NCI-H2227 (cell line): ENCODE measurements around the gene COX7A2L.
"Not testable (repeated sequence)": the region's sequence is repeated elsewhere in the genome, so short reads cannot be mapped to it uniquely, and the experiment has no call there.

Experiments
- DNase-seq: peaks from one replicate; lab custom pipeline; 2025; ENCODE audit not compliant: unreplicated experiment; lab: John Stamatoyannopoulos, UW

COX7A2L gene

DNA sequence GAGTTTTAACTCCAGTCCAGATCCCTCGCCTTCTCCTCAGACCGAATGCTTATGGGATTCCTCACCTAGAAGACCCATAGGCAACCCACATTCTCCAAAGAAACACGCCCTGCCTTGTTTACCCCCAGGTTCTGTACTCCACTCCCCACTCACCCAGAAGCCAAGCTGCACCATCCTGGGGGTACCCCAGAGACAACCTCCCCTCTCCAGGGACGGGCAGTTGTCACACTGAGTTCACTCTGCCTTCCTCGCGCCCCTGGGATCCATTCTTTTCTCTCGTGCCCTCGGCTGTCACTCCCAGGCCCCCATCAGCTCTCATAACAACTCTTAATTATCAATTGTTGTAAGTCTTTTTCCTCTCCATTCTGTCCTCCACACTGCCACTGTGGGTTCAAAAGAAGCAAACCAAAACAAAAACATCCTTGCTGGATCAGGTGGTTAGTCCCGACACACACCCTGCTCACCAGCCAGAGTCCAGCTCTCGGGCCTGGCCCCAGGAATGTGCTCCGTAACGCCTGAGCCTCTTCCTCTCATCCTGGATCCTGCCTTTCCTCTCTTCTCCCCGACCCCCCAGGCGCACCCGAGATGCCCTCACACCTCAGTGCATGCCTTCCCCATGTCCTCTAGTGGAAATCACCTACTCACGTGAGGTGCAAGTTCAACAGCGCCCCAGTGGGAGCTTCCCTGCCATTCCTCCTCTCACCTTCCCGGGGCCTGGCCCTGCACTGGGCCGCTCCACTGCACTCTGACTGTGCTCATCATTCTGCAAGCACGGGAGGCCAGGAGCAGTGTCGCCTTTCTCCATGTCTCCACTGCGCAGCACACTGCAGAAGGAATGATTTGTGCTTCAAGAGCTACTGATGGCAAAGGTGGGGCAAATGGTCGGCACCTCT lies 20.7 kb downstream of the COX7A2L start:
- DNase-seq: no peak

DNA sequence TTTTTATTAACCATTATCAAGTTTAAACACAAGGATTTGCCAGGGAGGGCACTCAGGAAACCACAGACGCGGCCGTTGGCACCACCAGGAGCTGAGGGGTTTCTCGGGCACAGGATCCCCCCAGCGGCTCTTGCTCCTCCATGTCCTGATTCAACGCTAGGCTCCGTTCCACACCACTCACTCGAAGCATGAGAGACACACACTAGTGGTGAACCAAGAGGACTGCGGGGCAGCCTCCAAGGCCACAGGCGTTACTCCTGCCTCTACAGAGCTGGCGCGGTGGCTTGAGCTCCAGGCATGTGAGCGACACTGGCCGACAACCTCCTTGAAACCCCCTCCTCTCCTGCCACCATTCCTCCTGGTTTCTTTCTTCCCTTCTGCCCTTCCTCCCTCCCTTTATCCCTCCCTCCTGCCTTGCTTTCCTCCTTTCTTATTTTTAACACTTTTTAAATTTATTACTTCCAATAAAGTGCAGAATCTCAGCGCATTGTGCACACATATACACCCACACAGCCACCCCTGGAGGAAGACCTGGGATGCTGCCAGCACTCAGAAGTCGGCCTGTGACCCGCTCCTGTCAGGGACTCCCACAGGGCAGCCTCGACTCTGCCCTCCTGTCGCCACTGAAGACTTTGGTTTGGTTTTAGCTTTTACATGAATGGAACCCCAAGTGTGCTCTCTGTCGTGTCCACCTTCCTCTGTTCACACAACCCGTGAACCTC lies 21.7 kb downstream of the COX7A2L start:
- DNase-seq: no peak

DNA sequence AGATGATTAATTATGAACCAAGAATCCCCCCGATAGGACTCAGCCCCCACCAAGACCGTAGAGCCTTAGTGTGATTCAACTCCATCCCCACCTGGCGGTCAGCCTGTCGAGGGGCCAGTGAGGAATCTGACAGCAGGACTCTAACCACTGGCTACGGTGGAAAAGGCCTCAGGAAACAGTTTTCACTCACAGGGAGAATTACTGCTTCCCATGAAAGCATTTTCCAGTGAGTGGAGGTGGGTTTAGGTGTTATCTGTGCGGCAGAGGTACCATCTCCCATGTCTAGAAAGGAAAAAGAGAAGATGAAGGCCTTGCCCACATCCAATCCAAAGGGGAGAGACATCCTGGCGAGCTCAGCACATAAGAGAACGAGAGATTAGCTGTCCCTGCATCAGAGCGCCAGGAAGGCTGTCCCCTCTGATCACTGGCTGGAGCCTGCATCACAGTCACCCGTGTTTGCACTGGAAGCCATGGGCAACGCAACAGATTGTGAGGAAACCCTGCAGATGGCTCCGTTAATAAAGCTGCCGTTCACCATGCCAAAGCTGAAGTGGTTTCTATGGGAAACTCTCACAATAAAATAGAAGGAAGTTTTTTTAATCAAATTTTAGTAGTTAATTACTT lies 22.3 kb downstream of the COX7A2L start:
- no peak for DNase-seq

DNA sequence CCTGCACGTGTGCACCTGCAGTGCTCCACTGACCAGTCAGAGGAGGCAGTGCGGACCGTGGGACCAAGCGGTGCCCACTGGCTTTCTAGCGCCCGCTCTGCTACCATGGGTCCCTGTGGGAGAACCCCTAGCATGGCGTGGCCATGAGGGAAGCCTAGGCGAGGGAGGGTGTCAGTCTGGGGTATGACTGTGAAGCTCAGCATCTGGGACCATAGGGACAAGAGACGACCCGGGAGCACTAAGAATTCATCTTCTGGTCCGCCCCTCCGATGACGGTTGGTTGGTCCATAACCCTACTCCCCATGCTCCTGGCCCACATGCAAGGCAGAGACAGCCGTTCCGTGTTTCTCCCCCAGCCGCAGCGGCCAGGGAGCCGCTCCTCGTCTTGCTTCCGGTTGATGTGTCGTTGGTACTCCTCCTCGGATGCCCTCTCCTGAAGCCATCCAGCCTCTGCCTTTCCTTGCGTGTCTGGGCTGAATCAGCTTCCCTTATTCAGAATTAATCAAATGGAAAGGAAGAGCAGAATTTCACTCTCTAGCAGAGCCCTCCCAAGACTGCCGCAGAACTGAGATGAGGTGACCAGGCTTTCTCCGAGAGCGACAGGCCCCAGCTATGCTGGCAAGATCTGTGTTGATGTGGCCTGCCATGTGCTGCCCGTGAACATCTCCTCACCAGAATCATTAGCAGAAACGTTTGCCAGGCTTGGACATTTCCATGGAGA lies 23.0 kb downstream of the COX7A2L start:
- no peak for DNase-seq

DNA sequence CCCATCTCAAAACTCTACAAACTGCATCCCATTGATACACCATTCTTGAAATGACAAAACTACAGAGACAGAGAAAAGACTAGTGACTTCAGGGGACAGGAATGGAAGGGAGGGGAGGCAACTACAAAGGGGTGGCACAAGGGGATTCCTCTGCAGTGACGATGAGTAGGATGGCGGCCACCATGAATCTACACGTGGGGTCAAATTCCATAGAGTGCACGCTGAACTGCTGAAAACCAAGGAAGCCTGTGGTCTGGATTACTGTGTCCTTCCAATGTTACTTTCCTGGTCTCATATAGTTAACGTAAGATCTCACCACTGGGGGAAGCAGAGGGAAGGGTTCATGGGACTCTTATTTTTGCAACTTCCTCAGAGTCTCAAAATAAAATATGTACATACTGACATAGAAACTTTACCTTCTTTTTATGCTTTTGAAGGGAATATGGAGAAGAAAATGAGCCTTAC lies 23.6 kb downstream of the COX7A2L start:
- DNase-seq: no peak

DNA sequence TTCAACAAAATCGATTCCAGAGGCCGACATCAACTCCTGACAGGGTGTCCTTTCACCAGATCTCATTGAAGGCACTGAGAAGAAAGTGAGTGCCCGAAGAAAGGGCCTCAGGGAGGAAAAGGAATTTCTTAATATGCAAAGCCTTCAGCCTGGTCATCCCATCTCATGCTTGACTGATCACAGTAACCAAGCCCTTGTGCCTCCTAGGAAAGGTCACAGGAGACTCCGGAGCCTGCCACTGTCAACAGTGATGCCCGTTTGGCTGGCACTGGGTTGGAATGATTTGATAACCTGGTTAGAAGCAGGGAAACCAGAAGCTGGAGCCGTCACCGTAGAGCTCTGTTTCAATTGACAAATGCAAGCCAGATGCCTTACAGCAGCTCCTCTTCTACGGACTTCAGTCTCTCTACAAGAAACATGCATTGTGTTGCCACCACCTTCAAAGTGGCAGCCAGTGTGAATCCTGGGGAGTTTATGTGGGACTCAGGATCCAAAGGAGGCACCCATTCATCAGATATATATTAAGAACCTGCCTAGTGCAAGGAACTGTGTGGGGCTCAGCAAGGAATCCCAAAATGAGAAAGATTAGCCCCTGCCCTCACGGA lies 24.6 kb downstream of the COX7A2L start:
- no peak for DNase-seq

DNA sequence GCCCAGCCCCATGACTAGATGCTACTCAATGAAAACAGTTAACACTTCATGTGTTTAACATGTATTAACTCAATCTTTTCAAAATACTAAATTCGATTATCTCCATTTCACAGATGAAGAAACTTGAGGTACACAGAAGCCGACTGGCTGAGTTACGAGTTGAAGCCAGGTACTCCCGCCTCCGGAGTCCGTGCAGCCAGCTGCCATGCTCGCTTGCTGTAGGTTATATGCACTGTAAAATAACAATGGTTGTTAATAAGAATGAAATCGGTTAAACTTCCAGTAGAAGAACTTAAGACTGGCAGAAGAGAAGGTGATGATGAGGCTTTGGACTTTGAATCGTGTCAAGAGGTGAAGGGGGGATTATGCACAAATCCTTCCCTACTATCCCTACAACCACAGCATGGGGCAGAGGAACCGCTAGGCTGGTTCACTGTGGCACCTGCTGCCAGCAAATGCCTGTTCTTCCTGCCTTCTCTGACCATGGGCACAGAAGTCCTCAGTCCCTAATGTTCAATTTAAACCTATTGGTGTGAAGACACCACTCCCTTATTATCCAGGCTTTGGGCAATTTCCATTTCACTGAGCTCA lies 25.4 kb downstream of the COX7A2L start:
- DNase-seq: no peak

DNA sequence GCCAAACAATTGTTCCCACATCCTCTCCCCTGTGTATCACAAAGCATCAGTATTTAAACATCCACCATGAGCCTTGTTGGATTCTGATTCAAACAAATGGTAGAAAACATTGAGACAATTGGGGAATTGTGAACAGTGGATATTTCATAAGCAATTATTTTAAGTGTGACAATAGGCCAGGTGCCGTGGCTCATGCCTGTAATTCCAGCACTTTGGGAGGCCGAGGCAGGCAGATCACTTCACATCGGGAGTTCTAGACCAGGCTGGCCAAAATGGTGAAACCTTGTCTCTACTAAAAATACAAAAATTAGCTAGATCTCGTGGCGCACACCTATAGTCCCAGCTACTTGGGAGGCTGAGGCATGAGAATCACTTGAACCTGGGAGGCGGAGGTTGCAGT lies 26.2 kb downstream of the COX7A2L start:
- DNase-seq: not testable (repeated sequence)

DNA sequence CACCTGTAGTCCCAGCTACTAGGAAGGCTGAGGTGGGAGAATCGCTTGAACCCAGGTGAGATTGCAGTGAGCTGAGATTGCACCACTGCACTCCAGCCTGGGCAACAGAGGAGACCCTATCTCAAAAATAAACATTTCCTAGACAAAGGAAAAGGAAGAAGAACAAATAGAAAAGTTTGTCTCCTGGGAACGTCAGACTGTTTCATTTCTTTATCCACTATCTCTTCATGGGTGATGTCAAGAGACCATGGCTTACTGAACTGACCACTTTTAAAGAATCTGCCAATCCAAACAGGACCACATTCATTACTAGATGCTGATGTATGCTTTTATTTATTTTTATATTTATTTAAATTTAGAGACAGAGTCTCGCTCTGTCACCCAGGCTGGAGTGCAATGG lies 26.8 kb downstream of the COX7A2L start:
- DNase-seq: no peak

DNA sequence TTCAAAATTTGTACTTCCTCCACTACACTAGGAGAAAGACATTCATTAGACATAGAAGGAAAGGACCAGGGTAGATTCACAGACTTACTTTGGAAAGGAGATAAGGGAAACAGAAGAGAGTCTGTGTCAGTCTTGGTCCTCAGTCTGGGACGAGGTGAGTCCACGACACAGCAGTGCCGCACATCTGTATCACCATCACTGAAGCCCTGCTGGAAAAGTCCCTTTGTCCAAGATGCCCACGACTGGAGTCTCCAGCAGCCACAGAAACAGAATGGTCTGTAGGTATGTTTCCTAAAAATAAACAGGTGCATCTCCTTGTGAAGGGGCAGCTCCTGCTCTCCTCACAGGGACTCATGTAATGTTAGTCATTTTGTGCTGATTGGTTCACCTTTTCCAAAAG lies 27.4 kb downstream of the COX7A2L start:
- no peak for DNase-seq

DNA sequence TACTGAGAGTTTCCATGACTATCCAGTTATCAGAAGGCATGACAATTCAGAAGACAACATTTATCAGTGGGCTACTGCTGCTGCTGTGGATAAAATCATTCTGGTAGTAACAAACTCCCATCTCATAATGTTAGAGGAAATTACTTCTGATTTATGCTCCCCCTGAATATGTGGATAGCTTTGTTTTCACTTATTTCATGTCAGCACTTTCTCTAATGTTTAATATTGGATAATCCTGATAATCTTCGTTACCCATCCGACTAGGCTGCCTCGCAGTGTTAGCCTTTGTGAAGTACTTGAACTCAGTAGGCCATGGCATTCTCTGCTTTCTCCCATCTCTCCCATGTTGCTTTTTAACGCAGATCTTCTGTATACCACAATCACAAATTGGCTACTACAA lies 28.4 kb downstream of the COX7A2L start:
- DNase-seq: no peak

DNA sequence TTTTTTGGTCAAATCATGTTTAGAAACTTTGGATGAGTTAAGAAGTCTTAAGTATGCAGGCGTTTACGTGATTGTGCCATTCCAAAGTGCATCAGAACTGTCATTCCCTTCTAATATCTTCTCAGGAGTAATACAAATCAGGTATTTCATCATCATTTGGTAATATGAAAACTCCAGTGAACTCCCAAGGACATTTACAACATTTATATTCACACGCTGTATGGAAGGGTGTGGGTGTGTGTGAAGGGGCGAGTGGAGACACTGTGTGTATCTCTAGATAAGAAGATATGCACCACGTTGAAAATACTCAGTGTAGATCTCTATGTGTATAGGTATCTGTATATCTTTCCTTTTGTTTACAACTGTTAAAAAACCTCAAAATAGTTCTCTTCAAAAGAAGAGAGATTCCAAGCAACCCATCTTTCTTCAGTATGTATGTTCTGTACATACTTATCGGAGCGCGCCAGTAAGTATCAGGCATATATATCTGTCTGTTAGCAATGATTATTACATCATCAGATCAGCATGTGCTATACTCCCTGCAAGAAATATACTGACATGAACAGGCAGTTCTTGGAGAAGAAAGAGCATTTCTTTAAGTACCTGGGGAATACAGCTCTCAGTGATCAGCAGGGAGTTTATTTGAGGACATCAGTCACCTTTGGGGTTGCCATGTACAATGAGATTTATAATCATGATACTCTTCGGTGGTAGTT lies 29.3 kb downstream of the COX7A2L start:
- DNase-seq: no peak

DNA sequence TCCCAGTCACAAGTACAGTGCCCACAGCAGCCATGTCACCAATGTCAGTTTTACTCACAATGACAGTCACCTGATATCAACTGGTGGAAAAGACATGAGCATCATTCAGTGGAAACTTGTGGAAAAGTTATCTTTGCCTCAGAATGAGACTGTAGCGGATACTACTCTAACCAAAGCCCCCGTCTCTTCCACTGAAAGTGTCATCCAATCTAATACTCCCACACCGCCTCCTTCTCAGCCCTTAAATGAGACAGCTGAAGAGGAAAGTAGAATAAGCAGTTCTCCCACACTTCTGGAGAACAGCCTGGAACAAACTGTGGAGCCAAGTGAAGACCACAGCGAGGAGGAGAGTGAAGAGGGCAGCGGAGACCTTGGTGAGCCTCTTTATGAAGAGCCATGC lies 31.3 kb downstream of the COX7A2L start:
- DNase-seq: no peak

DNA sequence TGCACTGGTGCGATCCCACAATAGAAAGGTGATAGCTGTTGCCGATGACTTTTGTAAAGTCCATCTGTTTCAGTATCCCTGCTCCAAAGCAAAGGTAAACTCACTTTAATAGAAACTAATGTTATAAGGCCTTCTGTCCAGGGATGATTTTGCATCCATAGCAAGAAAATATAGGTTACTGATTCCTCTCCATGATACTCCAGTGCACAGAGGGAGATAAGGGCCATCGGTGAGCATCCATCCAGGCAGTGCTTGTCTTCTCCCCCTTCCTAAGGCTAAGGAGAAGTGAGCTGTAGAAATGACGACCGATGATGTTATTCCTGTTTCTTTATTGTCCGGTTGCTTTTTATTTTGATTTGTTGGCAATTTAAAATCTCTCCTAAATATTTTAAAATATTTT lies 32.1 kb downstream of the COX7A2L start:
- DNase-seq: no peak

DNA sequence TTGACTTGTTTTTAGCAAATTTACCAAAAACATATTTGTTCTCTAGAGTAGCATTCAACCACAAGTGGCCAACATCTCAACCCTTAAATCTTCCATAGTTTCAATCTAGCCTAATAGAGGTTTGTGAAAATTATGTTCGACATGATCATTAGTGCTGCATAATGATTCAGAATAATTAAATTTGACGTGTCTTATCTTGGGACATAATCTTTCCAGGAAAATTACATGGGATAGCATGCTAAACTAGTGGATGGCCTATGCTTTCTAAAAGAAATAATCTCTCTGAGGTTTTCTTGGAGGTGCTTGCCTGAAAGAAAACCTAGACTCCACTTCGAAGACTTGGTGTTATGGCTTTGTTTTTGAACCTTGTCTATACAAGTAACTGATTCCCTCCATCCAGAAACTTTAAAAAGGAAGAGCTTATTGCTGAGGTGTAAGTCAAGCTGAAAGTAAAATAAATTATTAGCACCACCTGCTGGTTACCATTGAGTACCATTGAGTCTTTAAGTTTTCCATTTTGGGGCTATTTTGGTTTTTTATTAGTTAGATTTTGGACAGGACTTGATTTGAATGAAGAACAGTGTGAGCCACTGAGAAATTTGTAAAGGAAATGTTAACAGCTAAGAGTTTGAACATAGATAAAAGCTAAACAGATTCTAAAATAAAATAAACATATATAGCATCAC lies 32.7 kb downstream of the COX7A2L start:
- DNase-seq: no peak

DNA sequence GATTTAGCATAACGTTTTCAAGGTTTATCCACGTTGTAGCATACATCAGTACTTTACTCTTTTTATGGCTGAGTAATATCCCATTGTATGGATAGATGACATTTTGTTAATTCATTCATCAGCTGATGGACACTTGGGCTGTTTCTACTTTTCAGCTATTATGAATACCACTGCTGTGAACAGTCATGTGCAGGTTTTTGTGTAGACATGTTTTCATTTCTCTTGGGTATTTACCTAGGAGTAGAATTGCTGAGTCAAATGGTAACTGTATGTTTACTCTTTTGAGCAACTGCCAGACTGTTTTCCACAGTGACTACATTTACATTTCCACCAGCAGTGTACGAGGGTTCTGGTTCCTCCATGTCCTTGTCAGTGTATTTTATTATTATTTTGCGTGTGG lies 33.9 kb downstream of the COX7A2L start:
- no peak for DNase-seq

DNA sequence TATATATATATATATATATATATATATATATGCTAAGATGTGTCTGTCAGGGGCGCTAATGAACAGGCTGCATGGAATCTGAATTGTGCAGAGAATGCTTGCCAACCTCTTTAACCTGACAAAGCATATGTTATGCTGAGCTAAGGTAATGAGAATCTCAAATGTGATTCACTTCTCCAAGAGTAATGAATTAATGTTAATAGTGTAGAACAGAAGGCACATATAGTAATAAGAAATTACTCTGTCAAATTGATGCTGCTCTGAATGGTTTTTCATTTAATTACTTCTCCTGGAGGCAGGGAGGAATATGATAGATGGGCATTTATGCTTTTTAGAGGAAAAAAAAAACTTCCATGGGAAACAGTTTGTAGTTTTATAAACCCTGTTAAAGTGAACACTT lies 35.4 kb downstream of the COX7A2L start:
- no peak for DNase-seq

DNA sequence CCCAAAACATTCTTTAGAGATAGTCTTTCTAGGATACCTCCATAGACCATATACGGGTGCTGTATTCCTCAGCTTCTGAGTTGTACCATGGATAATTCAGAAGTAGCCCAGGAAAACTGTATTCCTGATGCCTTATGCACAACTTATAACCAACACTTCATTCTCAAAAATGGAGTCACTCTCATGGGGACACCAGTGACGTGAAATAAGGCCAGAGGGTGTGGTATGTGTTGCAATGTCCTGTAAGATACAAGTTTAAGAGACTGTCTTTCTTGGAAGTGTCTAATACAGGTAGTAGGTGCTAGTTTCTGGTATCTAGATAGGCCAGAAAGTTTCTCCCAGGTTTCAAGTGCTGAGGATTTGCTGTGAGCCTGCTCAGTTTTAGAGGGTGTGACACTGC lies 36.1 kb downstream of the COX7A2L start:
- no peak for DNase-seq

DNA sequence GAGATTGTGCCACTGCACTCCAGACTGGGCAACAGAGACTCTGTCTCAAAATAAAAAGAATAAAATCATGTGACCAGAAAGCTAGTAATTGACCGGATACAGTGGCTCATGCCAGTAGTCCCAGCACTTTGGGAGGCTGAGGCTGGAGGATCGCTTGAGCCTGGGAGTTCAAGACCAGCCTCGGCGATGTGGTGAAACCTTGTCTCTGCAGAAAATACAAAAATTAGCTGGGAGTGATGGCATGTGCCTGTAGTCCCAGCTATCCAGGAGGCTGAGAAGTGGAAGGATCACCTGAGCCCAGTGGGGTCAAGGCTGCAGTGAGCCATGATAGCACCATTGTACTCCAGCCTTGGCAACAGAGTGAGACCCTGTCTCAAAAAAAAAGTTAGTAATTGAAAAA lies 36.8 kb downstream of the COX7A2L start:
- DNase-seq: no peak
